ENCODE measurements around the gene SYCP2L.
"Not testable (repeated sequence)": the region's sequence is repeated elsewhere in the genome, so short reads cannot be mapped to it uniquely, and the experiment has no call there.

SYCP2L gene

DNA sequence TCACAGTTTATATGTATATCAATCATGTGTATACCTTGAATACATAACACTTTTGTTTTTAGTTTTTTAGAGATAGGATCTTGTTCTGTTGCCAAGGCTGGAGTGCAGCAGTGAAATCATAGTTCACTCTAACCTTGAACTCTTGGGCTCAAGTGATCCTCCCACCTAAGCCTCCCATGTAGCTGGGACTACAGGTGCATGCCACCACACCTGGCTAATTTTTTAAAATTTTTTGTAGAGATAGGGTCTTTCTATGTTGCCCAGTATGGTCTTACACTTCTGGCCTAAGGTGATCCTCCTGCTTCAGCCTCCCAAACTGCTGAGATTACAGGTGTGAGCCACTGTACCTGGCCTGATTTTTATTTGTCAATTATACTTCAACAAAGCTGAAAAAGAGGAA is 69.9 kb downstream of the SYCP2L start:
- DNase-seq (ENCODE audit: low read depth in 3 of 3), result no peak

DNA sequence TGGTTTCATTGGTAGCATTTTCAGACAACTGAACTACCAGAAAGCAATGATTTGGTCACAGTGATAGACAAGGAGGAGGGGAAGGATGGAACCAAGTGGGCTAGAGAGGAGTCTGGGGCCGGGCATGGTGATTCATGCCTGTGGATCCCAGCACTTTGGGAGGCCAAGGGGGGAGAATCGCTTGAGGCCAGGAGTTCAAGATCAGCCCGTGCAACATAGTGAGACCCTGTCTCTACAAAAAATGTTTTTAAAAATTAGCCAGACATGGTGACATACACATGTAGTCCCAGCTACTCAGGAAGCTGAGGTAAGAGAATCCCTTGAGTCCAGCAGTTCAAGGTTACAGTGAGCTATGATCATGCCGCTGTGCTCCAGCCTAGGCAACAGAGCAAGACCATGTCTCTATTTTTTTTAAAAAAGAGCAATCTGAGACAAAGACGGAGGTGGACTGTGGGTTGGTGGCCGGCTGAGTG is 70.6 kb downstream of the SYCP2L start:
- DNase-seq (ENCODE audit: low read depth in 3 of 3), result no peak

DNA sequence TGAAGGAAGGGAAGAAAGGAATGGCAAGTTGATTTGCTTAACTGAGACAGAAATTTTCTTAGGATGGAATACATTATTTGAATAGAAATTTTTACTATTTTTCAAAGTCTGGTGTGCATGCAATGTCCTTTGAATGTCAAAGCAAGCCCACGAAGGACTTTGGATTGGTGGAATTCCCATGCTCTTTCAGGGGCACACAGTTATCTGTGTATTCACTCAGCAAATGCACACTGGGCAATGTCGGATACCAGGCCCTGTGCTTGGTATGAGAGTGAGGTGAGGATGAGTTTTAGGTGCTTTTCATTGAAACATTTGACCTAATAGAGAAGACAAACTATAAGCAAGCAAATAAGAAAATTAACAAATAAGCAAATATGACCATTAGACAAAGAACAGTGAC is 73.3 kb downstream of the SYCP2L start:
- DNase-seq (ENCODE audit: low read depth in 3 of 3), result no peak

DNA sequence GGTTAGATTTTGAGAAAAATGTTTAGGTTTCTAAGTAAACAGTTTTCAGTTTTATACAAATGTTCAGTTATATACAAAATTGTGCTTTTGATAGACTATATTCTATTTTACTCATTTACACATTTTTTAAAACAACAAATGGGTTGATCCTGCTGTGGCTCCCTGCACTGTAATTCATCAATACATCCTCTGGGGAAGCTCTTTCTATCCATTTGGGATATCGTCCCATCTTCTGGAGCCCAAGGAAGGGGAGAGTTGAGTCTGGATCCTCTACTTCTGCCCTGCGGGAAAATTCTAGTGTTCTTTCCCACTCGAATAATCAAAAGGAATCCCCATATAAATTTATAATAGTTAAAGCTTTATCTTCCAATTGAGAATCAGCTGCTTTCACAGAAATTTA is 75.0 kb downstream of the SYCP2L start:
- no peak for DNase-seq (ENCODE audit: low read depth in 3 of 3)

DNA sequence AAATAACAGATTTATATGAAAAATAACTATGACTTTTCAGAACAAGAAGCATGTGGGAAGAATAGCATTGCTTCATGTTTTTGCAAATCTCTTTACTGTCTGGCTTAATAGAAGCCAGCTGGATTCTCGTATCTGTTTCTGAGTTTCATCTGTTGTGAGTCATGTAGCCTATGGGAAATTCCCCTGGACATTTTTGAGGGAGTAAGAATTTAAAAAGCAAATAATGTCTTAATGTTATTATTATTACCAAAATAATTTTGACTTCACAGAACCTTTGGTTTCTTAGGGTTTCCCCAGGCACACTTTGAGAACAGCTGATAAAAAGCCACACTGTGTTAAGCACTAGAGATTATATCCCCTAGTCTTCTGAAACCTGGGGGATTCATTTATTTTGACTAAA is 75.8 kb downstream of the SYCP2L start:
- DNase-seq (ENCODE audit: low read depth in 3 of 3), result no peak

- no peak for DNase-seq (ENCODE audit: low read depth in 3 of 3)
Observed at GRCh38 chr6:10963113-10963512, 76.3 kb downstream of the SYCP2L start.

GRCh38 chr6:10964684-10965083 is 77.8 kb downstream of the SYCP2L start:
- no peak for DNase-seq (ENCODE audit: low read depth in 3 of 3)

DNA sequence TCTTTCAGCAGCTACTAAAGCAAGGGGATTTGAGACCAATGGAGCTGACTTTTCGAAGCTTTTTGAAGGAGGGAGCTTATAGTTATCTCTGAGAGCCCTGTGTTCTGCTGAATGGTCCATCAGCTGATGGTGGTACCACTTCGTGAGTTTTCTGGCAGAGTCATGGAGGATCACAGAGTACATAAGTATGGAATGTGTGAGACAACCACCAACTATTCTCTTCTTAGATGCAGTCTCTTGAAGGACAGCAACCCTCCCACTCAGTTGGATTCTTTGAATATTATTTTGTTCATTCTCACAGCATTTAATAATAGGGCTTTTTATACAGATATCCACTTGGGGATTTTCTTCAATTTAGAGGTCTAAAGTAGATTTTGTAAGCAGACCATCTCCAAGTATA is 81.9 kb downstream of the SYCP2L start:
- no peak for DNase-seq (ENCODE audit: low read depth in 3 of 3)

DNA sequence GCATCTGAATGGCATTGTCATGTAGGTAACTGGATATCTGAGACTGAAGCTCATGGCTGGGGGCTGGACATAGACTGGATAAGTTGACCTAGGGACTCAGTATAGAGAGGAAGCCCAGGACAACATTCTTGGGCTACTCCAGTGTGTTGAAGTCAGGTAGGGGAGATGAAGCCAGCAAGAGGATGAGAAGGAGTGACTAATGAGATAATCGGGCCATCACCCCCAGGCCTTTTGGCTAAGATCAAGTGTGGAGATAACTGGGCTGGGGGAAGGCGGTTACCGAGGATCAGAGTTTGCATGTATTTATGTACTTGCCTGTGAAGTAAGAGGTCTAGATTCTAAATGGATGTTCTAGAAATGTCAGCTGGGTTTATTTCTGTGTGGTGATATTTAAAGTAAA is 83.9 kb downstream of the SYCP2L start:
- no peak for DNase-seq (ENCODE audit: low read depth in 3 of 3)

- DNase-seq (ENCODE audit: low read depth in 3 of 3), result no peak
Observed at GRCh38 chr6:10972196-10972595, 85.3 kb downstream of the SYCP2L start.

DNA sequence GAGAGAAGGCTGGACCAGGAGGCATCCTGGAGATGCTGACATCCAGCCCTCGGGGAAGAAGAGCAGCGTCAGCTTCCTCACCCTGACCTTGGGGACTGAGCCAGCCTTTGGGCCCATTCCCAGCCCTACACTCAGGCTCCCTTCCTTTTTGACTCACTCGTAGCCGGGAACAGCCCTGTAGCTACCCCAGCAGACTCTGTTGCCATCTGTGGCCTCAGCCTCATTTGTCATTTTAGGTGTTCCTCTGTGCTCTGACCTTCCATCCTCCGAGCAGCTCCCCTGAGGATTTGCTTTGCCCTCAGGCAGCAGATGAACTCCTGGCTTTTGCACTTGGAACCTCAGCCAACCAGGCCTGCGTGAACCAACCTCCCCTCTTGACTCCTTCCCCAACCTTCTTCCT is 89.7 kb downstream of the SYCP2L start:
- DNase-seq (ENCODE audit: low read depth in 3 of 3), result no peak

DNA sequence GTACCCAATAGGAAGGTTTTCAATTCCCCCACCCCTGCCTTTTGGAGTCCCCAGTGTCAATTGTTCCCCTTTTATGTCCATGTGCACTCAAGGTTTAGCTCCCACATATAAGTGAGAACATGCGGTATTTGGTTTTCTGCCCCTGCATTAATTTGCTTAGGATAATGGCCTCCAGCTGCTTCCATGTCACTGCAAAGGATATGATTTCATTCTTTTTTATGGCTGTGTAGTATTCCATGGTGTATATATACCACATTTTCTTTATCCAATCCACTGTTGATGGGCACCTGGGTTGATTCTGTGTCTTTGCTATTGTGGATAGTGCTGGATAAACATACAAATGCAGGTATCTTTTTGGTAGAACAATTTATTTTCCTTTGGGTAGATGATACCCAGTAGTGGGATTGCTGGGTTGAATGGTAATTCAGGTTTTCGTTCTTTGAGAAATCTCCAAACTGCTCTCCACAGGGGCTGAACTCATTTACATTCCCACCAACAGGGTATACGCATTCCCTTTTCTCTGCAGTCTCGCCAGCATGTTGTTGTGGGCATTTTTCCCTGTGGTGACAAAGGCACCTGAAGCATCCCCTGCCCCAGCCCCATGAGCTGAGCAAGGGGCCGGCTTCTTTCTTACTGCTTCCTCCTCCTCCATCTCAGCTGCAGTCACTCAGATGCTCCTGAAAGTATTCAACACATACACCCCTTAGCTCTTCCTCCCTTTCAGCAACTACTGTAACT is 90.5 kb downstream of the SYCP2L start:
- no peak for DNase-seq (ENCODE audit: low read depth in 3 of 3)

DNA sequence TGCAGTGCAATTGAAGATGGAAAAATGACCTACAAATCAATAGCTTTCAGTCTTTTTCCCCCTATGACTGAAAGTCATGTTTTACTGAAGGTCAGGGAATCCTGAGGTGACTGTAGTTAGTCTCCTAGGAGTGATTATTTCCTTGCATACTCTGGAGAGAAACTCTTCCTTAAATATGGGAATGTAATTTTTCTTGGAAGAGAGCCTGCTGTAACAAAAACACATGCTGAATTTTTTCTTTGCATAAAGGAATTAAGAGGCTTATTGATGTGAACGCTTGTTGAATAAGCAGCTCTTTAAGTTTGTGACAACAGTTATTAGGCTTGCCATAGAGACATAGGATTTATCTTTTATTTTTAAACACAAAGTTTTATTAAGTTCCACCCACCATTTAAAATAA is 92.8 kb downstream of the SYCP2L start:
- no peak for DNase-seq (ENCODE audit: low read depth in 3 of 3)

DNA sequence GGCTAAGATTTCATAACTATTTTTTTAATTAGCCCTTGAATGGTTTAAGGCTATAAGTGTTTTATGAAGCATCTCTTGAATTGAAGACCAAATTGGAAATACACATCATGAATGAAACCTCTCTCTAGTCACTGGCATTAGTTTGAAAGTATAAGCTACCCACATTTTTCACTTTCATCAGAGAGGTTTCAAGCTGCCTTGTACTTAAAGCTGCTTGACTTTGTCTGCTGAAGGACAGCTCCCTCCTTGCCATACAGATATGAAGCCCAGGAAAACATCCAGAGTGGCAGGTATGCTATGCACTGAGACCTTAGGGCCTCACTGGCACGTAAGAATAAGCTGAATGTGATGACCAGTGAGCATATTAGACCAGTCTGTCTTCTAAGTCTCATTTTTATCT is 94.6 kb downstream of the SYCP2L start:
- no peak for DNase-seq (ENCODE audit: low read depth in 3 of 3)

- not testable (repeated sequence) for DNase-seq (ENCODE audit: low read depth in 3 of 3)
Observed at GRCh38 chr6:10984959-10985358, 98.1 kb downstream of the SYCP2L start.

GRCh38 chr6:10989587-10989986 is 102.7 kb downstream of the SYCP2L start:
- no peak for DNase-seq (ENCODE audit: low read depth in 3 of 3)

- no peak for DNase-seq (ENCODE audit: low read depth in 3 of 3)
Observed at GRCh38 chr6:10991115-10991514, 104.3 kb downstream of the SYCP2L start.

GRCh38 chr6:10993896-10994295 is 107.0 kb downstream of the SYCP2L start:
- no peak for DNase-seq (ENCODE audit: low read depth in 3 of 3)

DNA sequence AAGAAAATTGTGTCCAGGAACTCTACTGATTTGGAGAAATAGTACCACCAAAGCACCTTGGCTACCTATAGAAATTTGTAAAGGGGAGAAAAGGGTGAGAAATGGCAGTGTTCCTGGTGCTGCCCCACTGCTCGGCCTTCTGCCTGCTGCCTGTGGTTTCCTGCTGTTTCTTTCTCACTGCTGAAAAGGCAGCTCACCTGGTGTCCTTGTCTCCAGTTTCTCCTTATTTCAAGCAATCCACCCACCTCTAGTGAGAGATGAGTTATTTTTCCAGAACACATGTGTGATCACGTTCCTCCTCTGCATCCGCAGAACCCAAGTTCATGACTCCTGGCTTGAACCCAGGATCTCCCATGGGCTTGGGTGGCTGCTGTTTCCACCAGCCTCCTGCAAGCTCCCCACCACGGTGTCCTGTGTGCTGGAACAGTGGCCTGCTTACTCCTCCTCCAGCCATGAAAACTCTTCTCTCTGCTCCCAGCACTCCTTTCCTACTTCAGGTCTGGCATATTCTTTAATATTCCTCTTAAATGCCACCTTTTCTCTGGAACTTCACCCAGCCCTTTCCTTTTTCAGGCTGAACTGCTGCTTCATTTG is 108.4 kb downstream of the SYCP2L start:
- DNase-seq (ENCODE audit: low read depth in 3 of 3), result no peak

DNA sequence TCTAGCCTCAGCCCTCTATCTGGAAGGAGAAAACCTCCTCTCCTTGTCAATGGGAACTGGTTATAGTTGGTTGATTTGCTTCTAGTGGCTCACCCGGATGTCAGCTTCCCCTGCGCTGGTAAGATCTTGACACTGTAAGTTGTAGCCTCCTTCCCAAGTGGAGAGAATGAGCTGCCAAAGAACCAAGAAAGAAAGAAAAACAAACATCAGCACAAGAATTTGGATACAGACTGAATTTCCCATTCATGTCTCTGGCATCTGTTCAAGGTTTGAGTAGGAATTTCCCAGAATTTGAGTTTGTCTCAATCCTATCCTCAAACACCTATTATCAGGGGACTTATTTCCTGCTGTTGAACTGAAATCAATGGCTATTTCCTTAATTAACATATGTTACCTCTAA is 113.1 kb downstream of the SYCP2L start:
- no peak for DNase-seq (ENCODE audit: low read depth in 3 of 3)

GRCh38 chr6:11002176-11002575 is 115.3 kb downstream of the SYCP2L start:
- DNase-seq (ENCODE audit: low read depth in 3 of 3), result no peak

DNA sequence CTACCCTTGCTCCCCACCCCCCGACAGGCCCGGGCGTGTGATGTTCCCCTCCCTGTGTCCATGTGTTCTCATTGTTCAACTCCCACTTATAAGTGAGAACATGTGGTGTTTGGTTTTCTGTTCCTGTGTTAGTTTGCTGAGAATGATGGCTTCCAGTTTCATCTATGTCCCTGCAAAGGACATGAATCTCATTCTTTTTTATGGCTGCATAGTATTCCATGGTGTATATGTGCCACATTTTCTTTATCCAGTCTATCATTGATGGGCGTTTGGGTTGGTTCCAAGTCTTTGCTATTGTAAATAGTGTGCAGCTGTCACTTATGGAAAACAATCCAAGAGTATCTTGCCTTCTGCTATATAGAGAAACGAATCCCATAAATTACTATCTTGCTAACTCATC is 116.4 kb downstream of the SYCP2L start:
- DNase-seq (ENCODE audit: low read depth in 3 of 3), result not testable (repeated sequence)

DNA sequence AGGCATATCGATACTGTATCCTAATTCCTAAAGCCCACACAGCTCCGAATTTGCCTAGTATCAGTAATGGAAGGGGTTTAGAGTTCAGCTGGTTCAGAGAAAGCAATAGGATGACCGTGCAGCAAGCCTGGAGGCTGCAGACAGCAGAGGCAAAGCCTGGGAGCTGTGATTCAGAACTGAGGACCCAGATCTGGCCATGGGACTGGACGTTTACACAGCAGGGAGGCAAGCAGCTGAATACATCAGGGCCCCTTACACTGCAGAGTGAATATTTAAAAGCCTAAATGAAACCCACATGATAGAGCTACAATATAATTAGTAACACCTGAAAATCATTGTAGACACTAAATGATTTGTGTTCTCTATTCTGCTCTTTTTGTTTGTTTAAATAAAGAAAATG is 119.2 kb downstream of the SYCP2L start:
- no peak for DNase-seq (ENCODE audit: low read depth in 3 of 3)
